ENCODE results near the gene ASIC4. TPM values are rescaled to one million over a fixed set of nuclear protein-coding genes. Genes with fewer than 3 reads are reported as not detected.

ASIC4 gene
- total and polyA plus RNA-seq, 2 of the 13 experiments (the other 11 are each of a cell fraction or from before 2014, with no cell fraction given): 0.03 TPM; not detected in 1

GRCh38 chr2:219477815-219478214, 36.5 kb upstream of the ASIC4 start:
- POLR2A ChIA-PET: no interaction called here
- no peak overlapping the region for H2AFZ ChIP-seq (ENCODE audit: low read length)
- H3K79me2 ChIP-seq (ENCODE audit: insufficient read depth, low read length): no peaks in the 10 kb centered on the region
- no peak overlapping the region for H3K27ac ChIP-seq (ENCODE audit: extremely low read length, insufficient read depth, low read length)
- FAIRE-seq: no peak
- no peaks in the 10 kb centered on the region for H3K36me3 ChIP-seq (replicated peaks in 1 of 2; ENCODE audit: control insufficient read depth in 1 of 2, insufficient read depth in 2 of 2, low read length in 2 of 2)
- H3K4me1 ChIP-seq (ENCODE audit: insufficient read depth, low read length): peaks cover 5% of the 10 kb centered on the region; the same call in 1 of the 2 replicates
- H3K27me3 ChIP-seq (ENCODE audit: control insufficient read depth in 1 of 2, insufficient read depth in 2 of 2, low read length in 2 of 2): peaks cover 27 to 84% of the 10 kb centered on the region in 2 experiments
- no peak for DNase-seq (ENCODE audit: low spot score)
- H4K20me1 ChIP-seq (ENCODE audit: insufficient read depth, low read length): no peaks in the 10 kb centered on the region; the same call in 1 of the 2 replicates
- in situ Hi-C loops (cut with HindIII; ENCODE audit: extremely low pct_ligation_motif_present, low pct_unique_long_range_greater_than_20kb) (loop anchor here (10.0 kb wide), 1 partner anchor 47 kb away; no protein-coding TSS in a partner anchor), intact Hi-C loops (cut with micrococcal nuclease; ENCODE audit: unreplicated experiment) (loop anchor here (2.0 kb wide), 1 partner anchor 43 kb away; no protein-coding TSS in a partner anchor)
- BruUV-seq (replicated peaks): no TSS peak
- H3K4me3 ChIP-seq (replicated peaks in 1 of 3; ENCODE audit: insufficient read depth in 1 of 3, low read depth in 2 of 3, low read length in 3 of 3): no peak overlapping the region
- H3K9ac ChIP-seq (ENCODE audit: insufficient read depth, low read depth, low read length): no peak overlapping the region
- CTCF ChIA-PET (ENCODE audit: low intra/inter-chr PET ratio, low total read pairs): interaction anchor here (3.8 kb wide), 1 partner anchor 53 kb away, joined by 39 read pairs; no protein-coding TSS in a partner anchor
- ATAC-seq: no peak
- H3K4me2 ChIP-seq (ENCODE audit: low read depth, low read length): no peak overlapping the region
- 0% methylated on average over 2 of the region's 15 CpGs for WGBS (ENCODE audit: low lambda C conversion rate)
- H3K9me3 ChIP-seq (ENCODE audit: low read length): no peaks in the 10 kb centered on the region
- TF ChIP-seq ZBTB49 (CRISPR knock-in tag; IDR thresholded peaks at IDR 0.05; ENCODE audit: borderline replicate concordance) (no peak), FLYWCH1 (CRISPR knock-in tag; IDR thresholded peaks at IDR 0.05) (no peak), GFI1 (CRISPR knock-in tag; IDR thresholded peaks at IDR 0.05; ENCODE audit: borderline replicate concordance) (no peak), CSRNP1 (CRISPR knock-in tag; IDR thresholded peaks at IDR 0.05) (no peak), NFYB (CRISPR knock-in tag; IDR thresholded peaks at IDR 0.05) (no peak), EED (CRISPR knock-in tag; IDR thresholded peaks at IDR 0.05) (no peak), ZBTB4 (CRISPR knock-in tag; IDR thresholded peaks at IDR 0.05; ENCODE audit: borderline replicate concordance) (no peak), ZNF589 (CRISPR knock-in tag; conservative IDR thresholded peaks at IDR 0.05) (no peak), PREB (CRISPR knock-in tag; IDR thresholded peaks at IDR 0.05) (no peak), PHF5A (CRISPR knock-in tag; IDR thresholded peaks at IDR 0.05; ENCODE audit: low read depth, unreplicated experiment) (no peak)

Data from HepG2 (cell line).